ENCODE data around the gene GFER. TPM values are rescaled to one million over a fixed set of nuclear protein-coding genes. Genes with fewer than 3 reads are reported as not detected.

GFER gene
- total RNA-seq, 4 donors from 2014 or later = 29.9 to 117 (median 64.3) TPM

- H3K36me3 ChIP-seq = peaks cover 0 to 18% (median 2%) of the 10 kb centered on the region in 4 donors
- TF ChIP-seq POLR2AphosphoS5 (IDR thresholded peaks at IDR 0.05) = peak; percentile 53 to 84 (median 66)
- no peak for TF ChIP-seq CTCF (IDR thresholded peaks at IDR 0.05)
- peak; percentile 86 for TF ChIP-seq POLR2A (IDR thresholded peaks at IDR 0.05)
- TF ChIP-seq EP300 (IDR thresholded peaks at IDR 0.05; ENCODE audit: low read depth) = no peak
- DNase-seq = peak; percentile 80
- peak within 1 kb of the TSS in 3 of 4 donors; percentile 4 to 47 (median 39) for H3K4me3 ChIP-seq
- H3K27ac ChIP-seq = peak within 1 kb of the TSS; percentile 91 to 95 (median 93)
- H3K9me3 ChIP-seq = no peaks in the 10 kb centered on the region
- H3K4me1 ChIP-seq = peaks cover 22 to 66% (median 60%) of the 10 kb centered on the region in 4 donors
- intact Hi-C loops (cut with DNase I; ENCODE audit: low total_unique reads) = loop anchor here (10.0 kb wide), 1 partner anchor 683 kb away; no protein-coding TSS in a partner anchor
- in situ Hi-C loops (cut with MboI; ENCODE audit: low pct_ligation_motif_present in 1 of 4, low pct_unique_long_range_greater_than_20kb in 1 of 4, low sequenced_read_pairs in 3 of 4) = no loop called here
- peaks cover 44% of the 10 kb centered on the region for H3K27me3 ChIP-seq
- 0 to 13% methylated on average over 1 to 6 of the region's 6 CpGs for WGBS, 2 donors (ENCODE audit: low coverage in 1 of 2)
Observed at GRCh38 chr16:1981398-1981836, 2.6 kb upstream of the GFER start, which contains the start of gene NOXO1. Gene NOXO1, minus strand, starts transcription at chr16:1981469. Its CDS starts 290 bp downstream, at chr16:1981179.

GRCh38 chr16:1982013-1982433 lies 2.0 kb upstream of the GFER start:
- peaks cover 44% of the 10 kb centered on the region for H3K27me3 ChIP-seq
- H3K4me1 ChIP-seq = peaks cover 22 to 66% (median 60%) of the 10 kb centered on the region in 4 donors
- peak; percentile 78 for DNase-seq
- 49% methylated on average over 5 of the region's 5 CpGs; no CpG with 5 or more reads in 1 of the 2 donors for WGBS, 2 donors (ENCODE audit: low coverage in 1 of 2)
- in situ Hi-C loops (cut with MboI; ENCODE audit: low pct_ligation_motif_present in 1 of 4, low pct_unique_long_range_greater_than_20kb in 1 of 4, low sequenced_read_pairs in 3 of 4) = no loop called here
- TF ChIP-seq POLR2AphosphoS5 (IDR thresholded peaks at IDR 0.05) (peak in 2 of 3 donors; percentile 60 to 64), EP300 (IDR thresholded peaks at IDR 0.05; ENCODE audit: low read depth) (no peak), CTCF (IDR thresholded peaks at IDR 0.05) (no peak), POLR2A (IDR thresholded peaks at IDR 0.05) (peak; percentile 28)
- H3K27ac ChIP-seq = peak overlapping the region; percentile 91 to 95 (median 93)
- H3K4me3 ChIP-seq = no peak overlapping the region
- H3K9me3 ChIP-seq = no peaks in the 10 kb centered on the region
- intact Hi-C loops (cut with DNase I; ENCODE audit: low total_unique reads) = loop anchor here (10.0 kb wide), 1 partner anchor 683 kb away; no protein-coding TSS in a partner anchor
- H3K36me3 ChIP-seq = peaks cover 0 to 14% (median 2%) of the 10 kb centered on the region in 4 donors

GRCh38 chr16:1982991-1983543 lies 926 bp upstream of the GFER start:
- no peak for DNase-seq
- peak overlapping the region in 3 of 4 donors; percentile 74 to 90 (median 89) for H3K4me3 ChIP-seq
- H3K36me3 ChIP-seq = peaks cover 0 to 8% (median 2%) of the 10 kb centered on the region in 4 donors
- TF ChIP-seq EP300 (IDR thresholded peaks at IDR 0.05; ENCODE audit: low read depth) = no peak
- no peak for TF ChIP-seq POLR2A (IDR thresholded peaks at IDR 0.05)
- TF ChIP-seq CTCF (IDR thresholded peaks at IDR 0.05) = peak in 1 of 5 experiments; percentile 3
- TF ChIP-seq POLR2AphosphoS5 (IDR thresholded peaks at IDR 0.05) = no peak
- peaks cover 22 to 66% (median 60%) of the 10 kb centered on the region in 4 donors for H3K4me1 ChIP-seq
- peak overlapping the region; percentile 91 to 95 (median 93) for H3K27ac ChIP-seq
- in situ Hi-C loops (cut with MboI; ENCODE audit: low pct_ligation_motif_present in 1 of 4, low pct_unique_long_range_greater_than_20kb in 1 of 4, low sequenced_read_pairs in 3 of 4) (no loop called here), intact Hi-C loops (cut with DNase I; ENCODE audit: low total_unique reads) (loop anchor here (10.0 kb wide), 1 partner anchor 682 kb away; no protein-coding TSS in a partner anchor)
- H3K9me3 ChIP-seq = no peaks in the 10 kb centered on the region
- 28 to 40% methylated on average over 1 to 19 of the region's 19 CpGs for WGBS, 2 donors (ENCODE audit: low coverage in 1 of 2)
- H3K27me3 ChIP-seq = peaks cover 39% of the 10 kb centered on the region
